Skeletal muscle tissue (tissue), 4 donors: ENCODE data around the gene NHLH1. TPM values are rescaled to one million over a fixed set of nuclear protein-coding genes. Genes with fewer than 3 reads are reported as not detected.

Experiments
- H3K27ac ChIP-seq: one replicate; pipeline ENCODE4 v1.7.0; 2013; ENCODE audit warnings: mild to moderate bottlenecking, low read depth, low read length, inconsistent platforms
- H3K27me3 ChIP-seq, 3 donors: one replicate each; pipeline ENCODE4 v1.7.0; 2013; ENCODE audit warnings: low read length in 3 of 3; ENCODE audit not compliant: control insufficient read depth in 3 of 3, insufficient read depth in 3 of 3
- H3K36me3 ChIP-seq, 3 donors: one replicate each; pipeline ENCODE4 v1.7.0; 2013; ENCODE audit warnings: low read length in 3 of 3; ENCODE audit not compliant: control insufficient read depth in 3 of 3, insufficient read depth in 3 of 3
- H3K4me1 ChIP-seq, 3 donors: one replicate each; pipeline ENCODE4 v1.7.0; 2013; ENCODE audit warnings: low read length in 3 of 3, mild to moderate bottlenecking in 3 of 3; ENCODE audit not compliant: control insufficient read depth in 3 of 3, insufficient read depth in 3 of 3
- H3K4me3 ChIP-seq, 3 donors: one replicate each; pipeline ENCODE4 v1.7.0; 2013; ENCODE audit warnings: low read length in 3 of 3
- H3K9ac ChIP-seq, 3 donors: one replicate each; pipeline ENCODE4 v1.7.0; 2013; ENCODE audit warnings: low read length in 3 of 3, mild to moderate bottlenecking in 3 of 3, moderate library complexity in 2 of 3, low read depth in 1 of 3
- H3K9me3 ChIP-seq, 3 donors: one replicate each; pipeline ENCODE4 v1.7.0; 2013; ENCODE audit warnings: low read length in 3 of 3; ENCODE audit not compliant: control insufficient read depth in 3 of 3
- total RNA-seq: library from RNA; depleted of rRNA; stranded (reverse); fragments of >200 nt; gene quantifications from one replicate; pipeline ENCODE4 v1.2.3, GENCODE V29; 2014
- donor health status: Osteomylitis.

The NHLH1 gene
- total RNA-seq, 1 donor from 2014 or later = not detected

DNA sequence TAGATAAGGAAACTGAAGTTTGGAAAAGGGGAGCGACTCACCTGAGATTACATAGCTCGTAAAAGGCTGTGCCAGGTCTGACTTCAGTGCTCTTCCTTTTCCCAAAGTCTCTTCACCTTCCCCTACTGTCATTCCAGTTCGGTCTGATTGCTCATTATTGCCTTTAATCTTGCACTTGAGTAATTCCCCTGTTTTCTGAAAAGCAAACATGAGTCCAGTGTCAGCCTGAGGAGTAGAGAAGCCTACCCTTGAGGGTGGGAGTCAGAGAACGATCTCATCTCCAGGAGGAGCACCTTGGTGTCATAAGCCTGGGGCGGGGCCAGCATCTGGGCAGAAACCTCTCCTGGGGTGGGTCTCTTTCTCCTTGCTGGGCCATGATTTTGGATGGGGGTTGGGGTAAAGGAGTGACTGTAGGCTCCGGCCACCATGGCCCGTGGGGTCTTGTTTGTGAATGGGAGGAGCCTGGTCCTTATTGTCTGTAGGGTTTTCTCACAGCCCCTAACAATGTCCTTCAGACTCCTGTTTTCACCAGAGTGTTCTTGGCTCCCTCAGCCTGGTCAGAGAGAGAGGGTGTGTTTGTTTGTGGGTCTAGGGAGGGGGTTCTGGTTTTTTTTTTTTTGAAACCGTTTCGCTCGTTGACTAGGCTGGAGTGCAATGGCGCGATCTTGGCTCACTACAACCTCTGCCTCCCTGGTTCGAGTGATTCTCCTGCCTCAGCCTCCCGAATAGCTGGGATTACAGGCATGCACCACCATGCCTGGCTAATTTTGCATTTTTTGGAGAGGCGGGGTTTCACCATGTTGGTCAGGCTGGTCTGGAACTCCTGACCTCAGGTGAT lies 39.5 kb downstream of the NHLH1 start:
- no peaks in the 10 kb centered on the region for H3K9me3 ChIP-seq
- H3K4me1 ChIP-seq = peaks cover 4 to 5% (median 5%) of the 10 kb centered on the region in 3 donors
- H3K27me3 ChIP-seq = peaks cover 3 to 15% (median 13%) of the 10 kb centered on the region in 3 donors
- H3K27ac ChIP-seq = no peak overlapping the region
- H3K4me3 ChIP-seq = no peak overlapping the region
- no peaks in the 10 kb centered on the region for H3K36me3 ChIP-seq
- no peak overlapping the region for H3K9ac ChIP-seq

DNA sequence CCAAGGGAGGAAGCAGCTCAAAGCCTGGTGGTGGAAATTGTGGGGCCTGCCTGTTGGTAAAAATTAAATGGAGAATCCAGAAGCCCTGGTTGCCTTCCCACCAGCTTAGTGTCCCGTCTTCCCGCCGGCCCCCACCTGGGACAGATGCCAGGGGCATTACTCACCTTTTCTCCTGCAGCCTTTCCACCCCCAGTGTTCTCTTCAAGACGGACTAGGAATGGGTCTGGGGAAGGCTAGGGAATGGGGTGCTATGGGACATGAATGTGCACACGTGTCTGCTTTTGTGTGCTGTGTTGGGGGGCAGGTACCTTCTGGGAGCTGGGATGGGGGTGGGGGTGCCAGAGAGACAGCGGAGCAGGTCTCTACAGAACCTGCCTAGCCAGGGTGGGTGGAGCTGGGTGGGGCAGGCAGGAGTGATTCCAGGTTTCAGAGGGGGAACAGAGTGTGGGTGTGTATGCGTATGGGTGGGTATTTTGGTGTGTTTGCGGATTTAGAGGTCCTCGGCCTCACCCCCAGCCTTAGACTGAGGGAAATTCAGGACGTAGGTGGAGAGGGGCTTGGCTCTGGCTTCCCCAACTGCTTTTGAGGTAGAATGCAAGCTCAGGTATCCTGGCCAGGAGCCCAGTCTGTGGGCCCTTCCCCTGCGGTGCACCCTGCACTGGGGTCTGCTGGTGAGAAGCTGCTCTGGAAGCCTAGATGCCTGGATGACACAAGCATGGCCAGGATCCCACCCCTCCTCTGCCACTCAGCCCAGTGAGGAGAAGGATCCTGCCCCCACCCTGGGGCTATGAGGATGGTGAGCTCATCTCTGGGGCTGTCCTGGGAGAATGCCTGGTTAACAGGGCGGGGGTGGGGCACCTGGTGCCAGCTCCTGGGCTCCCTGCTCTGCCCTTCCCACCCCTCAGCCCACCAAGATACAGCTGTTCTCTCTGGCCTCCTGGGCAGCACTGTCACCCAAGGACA lies 41.2 kb downstream of the NHLH1 start:
- H3K4me3 ChIP-seq = no peak overlapping the region
- no peaks in the 10 kb centered on the region for H3K9me3 ChIP-seq

DNA sequence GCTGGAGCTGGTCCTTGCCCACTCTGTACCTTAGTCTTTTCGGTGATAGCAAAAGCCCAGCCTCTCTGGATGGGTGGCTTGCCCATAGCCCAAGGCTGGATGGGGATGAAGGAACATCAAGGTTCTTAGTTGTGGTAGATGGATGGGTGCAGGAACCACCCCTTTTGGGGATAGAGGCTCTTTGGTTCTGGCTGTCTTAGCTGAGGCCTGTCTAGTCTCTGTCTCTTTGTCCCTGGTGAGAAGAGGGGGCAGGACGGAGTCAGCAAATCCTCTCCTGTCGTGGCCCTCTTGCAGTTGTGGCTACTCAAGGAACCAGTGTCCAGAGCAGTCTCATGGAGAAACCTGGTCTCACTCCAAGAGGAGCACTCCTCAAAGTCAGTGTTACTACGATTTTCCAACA lies 42.0 kb downstream of the NHLH1 start:
- Histone ChIP-seq H3K27ac (no peak overlapping the region), H3K9ac (no peak overlapping the region), H3K4me1 (no peaks in the 10 kb centered on the region), H3K36me3 (no peaks in the 10 kb centered on the region), H3K27me3 (peaks cover 0 to 7% (median 0%) of the 10 kb centered on the region in 3 donors), H3K9me3 (no peaks in the 10 kb centered on the region), H3K4me3 (no peak overlapping the region)

More for the DNA sequence above, 41.2 kb downstream of the NHLH1 start:
- Histone ChIP-seq H3K36me3 (no peaks in the 10 kb centered on the region), H3K9ac (no peak overlapping the region), H3K27me3 (peaks cover 0 to 7% (median 0%) of the 10 kb centered on the region in 3 donors), H3K4me1 (no peaks in the 10 kb centered on the region), H3K27ac (no peak overlapping the region)

DNA sequence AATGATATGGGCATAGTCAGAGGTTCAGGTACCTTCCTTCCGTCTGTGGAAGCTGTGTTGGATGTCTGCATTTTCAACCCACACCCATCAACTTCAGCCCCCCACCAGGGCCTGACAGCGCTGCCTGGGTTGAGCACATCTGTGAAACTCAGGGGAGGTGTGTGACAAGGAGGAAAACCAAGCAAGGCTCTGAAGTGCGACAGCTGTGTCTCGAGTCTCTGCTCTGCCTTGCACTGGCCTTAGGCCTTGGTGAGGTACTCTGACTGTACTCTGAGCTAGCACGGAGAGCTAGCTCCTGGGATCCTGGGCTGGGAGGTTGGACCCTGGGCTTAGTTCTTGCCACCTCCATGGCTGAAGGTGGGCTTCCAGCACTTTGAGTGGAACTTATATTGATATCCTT lies 42.6 kb downstream of the NHLH1 start:
- Histone ChIP-seq H3K9me3 (no peaks in the 10 kb centered on the region), H3K36me3 (no peaks in the 10 kb centered on the region), H3K27me3 (peaks cover 0 to 2% (median 0%) of the 10 kb centered on the region in 3 donors)

DNA sequence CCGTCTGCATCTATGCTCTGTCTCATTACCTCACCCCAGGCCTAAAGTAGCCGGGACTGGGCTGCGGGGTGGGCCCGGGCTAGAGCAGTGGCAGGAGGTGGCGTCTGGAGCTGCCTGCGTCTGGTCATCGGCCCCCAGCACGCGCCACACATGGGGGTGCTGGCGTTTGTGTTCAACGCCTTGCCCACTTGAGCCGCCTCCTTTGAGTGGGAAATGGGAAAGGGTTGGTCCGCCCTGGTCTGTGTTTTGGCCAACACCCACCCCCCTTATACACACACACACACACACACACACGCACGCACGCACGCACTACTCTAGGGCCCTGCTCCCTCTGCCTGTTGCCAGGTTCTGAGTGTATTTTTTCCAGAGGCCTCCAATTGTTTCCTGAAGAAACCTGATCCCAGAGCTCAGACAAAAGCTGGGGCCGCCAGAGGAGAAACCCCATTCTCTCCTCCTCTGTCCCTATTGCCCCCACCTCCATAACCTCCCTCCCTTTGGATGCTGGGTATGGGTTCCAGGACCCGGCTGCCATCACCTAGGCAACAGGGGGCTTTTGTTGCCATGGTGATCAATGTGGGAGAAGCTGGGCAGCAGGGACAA lies 43.6 kb downstream of the NHLH1 start:
- no peaks in the 10 kb centered on the region for H3K9me3 ChIP-seq
- no peak overlapping the region for H3K27ac ChIP-seq
- no peaks in the 10 kb centered on the region for H3K27me3 ChIP-seq
- H3K4me3 ChIP-seq = no peak overlapping the region
- H3K36me3 ChIP-seq = no peaks in the 10 kb centered on the region
- no peaks in the 10 kb centered on the region for H3K4me1 ChIP-seq
- no peak overlapping the region for H3K9ac ChIP-seq

More for the DNA sequence above, 42.6 kb downstream of the NHLH1 start:
- H3K4me3 ChIP-seq = no peak overlapping the region
- no peak overlapping the region for H3K27ac ChIP-seq
- no peaks in the 10 kb centered on the region for H3K4me1 ChIP-seq
- H3K9ac ChIP-seq = no peak overlapping the region

DNA sequence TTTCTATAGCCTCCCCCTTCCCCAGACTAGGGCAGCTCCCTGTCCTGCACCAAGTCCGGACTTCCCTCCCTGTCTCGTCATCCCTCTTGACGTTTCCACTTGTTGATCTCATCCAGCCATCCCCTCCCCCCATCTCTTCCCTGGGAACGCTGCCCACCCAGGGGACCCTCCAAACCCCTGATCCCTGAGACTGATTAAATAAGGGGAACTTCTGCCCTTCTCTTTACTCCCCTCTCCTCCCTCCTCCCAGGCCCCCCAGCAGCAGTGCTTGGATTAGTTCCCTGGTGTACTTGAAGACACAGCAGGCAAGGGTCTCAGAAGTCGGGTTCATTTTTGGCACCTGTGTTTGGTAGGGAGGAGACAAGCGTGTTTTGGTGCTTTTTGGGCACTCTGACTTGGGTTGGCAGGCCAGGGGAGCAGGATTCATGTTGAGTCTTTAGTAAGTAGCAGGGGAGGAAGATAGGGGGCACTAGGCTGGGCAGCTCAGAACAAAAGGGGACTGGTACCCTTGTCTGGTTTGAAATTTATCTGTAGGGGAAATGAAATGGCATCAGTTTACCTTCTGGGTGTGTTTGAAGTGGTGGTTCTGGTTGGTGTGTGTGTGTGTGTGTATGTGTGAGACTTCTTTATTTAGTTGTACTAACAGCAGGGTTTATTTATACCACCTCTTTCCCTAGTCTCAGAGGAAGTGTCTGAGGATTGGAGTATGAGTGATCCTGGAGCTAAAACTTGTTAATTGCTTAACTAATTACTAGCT lies 44.6 kb downstream of the NHLH1 start:
- Histone ChIP-seq H3K36me3 (no peaks in the 10 kb centered on the region), H3K9me3 (no peaks in the 10 kb centered on the region), H3K4me3 (no peak overlapping the region), H3K4me1 (no peaks in the 10 kb centered on the region), H3K9ac (no peak overlapping the region), H3K27me3 (no peaks in the 10 kb centered on the region), H3K27ac (no peak overlapping the region)

DNA sequence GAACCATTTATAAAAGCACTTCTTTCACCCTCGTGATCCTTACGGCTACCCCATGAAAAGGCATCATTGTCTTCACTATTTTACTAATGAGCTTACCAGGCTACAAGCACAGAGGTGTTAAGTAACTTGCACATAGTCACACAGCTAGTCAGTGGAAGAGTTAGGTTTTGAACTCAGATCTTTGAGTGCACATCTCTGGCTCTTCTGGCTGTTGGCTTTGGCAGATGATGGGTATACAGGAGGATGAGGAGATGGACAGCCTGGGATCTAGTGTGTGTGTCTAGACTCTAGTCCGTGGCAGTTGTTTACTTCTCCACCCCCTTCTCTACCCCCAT lies 45.1 kb downstream of the NHLH1 start:
- Histone ChIP-seq H3K27ac (no peak overlapping the region), H3K9ac (no peak overlapping the region), H3K9me3 (no peaks in the 10 kb centered on the region), H3K4me1 (no peaks in the 10 kb centered on the region), H3K36me3 (no peaks in the 10 kb centered on the region), H3K27me3 (no peaks in the 10 kb centered on the region), H3K4me3 (no peak overlapping the region)

DNA sequence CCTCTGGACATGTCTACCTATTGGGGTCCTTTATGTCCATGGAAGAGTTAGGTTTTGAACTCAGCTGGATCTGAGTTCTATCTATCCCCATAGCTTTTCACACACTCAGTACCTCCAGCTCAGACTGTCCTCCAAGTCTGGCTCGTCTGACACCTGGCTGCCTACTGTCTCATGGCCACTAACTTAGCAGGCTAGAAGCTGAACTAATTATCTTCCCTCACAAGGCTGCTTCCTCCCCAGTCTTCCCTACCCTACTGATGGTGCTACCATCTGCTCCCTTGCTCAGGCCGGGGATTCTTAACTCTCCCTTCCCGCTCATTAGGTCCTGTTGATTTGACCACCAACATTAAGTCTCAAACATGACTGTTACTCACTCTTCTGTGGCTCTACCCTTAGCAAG lies 46.8 kb downstream of the NHLH1 start:
- Histone ChIP-seq H3K4me1 (no peaks in the 10 kb centered on the region), H3K9me3 (no peaks in the 10 kb centered on the region), H3K27me3 (no peaks in the 10 kb centered on the region), H3K4me3 (no peak overlapping the region), H3K9ac (no peak overlapping the region), H3K36me3 (no peaks in the 10 kb centered on the region), H3K27ac (no peak overlapping the region)

DNA sequence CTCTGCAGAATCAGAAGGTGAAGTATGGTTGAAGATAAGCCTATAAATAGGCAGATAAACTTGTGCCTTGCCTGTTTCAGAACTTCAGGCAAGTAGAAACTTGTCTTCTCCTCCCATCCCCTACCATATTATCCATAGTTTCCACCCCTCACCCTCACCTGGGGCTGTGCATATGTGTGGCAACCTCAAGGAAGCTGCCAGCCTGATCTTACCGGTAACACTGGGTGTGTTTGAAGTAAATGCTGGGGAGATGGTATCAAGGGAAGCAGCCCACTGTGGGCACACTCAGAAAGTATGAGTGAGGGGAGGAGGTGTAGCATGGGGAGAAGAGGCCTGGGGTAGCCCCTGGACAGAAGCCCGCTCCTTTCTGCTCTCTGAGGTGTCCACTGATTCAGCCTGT lies 48.0 kb downstream of the NHLH1 start:
- H3K36me3 ChIP-seq = no peaks in the 10 kb centered on the region
- no peak overlapping the region for H3K4me3 ChIP-seq
- no peaks in the 10 kb centered on the region for H3K27me3 ChIP-seq
- no peak overlapping the region for H3K27ac ChIP-seq
- H3K9me3 ChIP-seq = no peaks in the 10 kb centered on the region
- H3K9ac ChIP-seq = no peak overlapping the region
- H3K4me1 ChIP-seq = no peaks in the 10 kb centered on the region
